ENCODE data around the gene ZNF620.

GRCh38 chr3:40477666-40478065, 28.2 kb upstream of the ZNF620 start:
- TF ChIP-seq CTCF (IDR thresholded peaks at IDR 0.05) (no peak), EP300 (IDR thresholded peaks at IDR 0.05) (no peak), POLR2AphosphoS5 (IDR thresholded peaks at IDR 0.05) (no peak), POLR2A (IDR thresholded peaks at IDR 0.05; ENCODE audit: low read depth) (no peak)
